HepG2 (cell line): ENCODE measurements around the gene MSI2. TPM values are rescaled to one million over a fixed set of nuclear protein-coding genes. Genes with fewer than 3 reads are reported as not detected.
A peak's percentile ranks its signal among the peaks of the same experiment; 100 is the strongest.

Source experiments
- BRCA1 ChIP-seq: sonication (generic); formaldehyde crosslinking; IDR thresholded peaks from 2 replicates; pipeline ENCODE4 v1.4.0; 2020; ENCODE audit warnings: missing genetic modification reagents
- DNMT3B ChIP-seq: conservative IDR thresholded peaks from 2 replicates; pipeline ENCODE4 v1.6.1; 2016; ENCODE audit warnings: missing biosample characterization, control low read depth
- FOSL1 ChIP-seq: sonication (generic); formaldehyde crosslinking; IDR thresholded peaks from 2 replicates; pipeline ENCODE4 v1.9.0; 2021; ENCODE audit warnings: missing genetic modification reagents, borderline replicate concordance
- FOXC1 ChIP-seq: sonication (generic); formaldehyde crosslinking; IDR thresholded peaks from 2 replicates; pipeline ENCODE4 v1.8.0; 2022; ENCODE audit warnings: mild to moderate bottlenecking, missing genetic modification reagents, borderline replicate concordance
- GATAD2A ChIP-seq: IDR thresholded peaks from 2 replicates; pipeline ENCODE4 v1.6.1; 2016
- GPN1 ChIP-seq: sonication (generic); formaldehyde crosslinking; IDR thresholded peaks from 2 replicates; pipeline ENCODE4 v1.5.1; 2020; ENCODE audit warnings: missing genetic modification reagents, borderline replicate concordance
- HMG20B ChIP-seq: conservative IDR thresholded peaks from 2 replicates; pipeline ENCODE4 v1.6.1; 2016; ENCODE audit warnings: missing genetic modification reagents, missing compliant biosample characterization
- KAT2B ChIP-seq: fragments of 150-350 bp; IDR thresholded peaks from 2 replicates; pipeline ENCODE4 v1.6.1; 2014; ENCODE audit warnings: low read depth, low read length, borderline replicate concordance
- KLF11 ChIP-seq: IDR thresholded peaks from 2 replicates; pipeline ENCODE4 v1.6.1; 2016; ENCODE audit warnings: missing compliant biosample characterization
- KLF13 ChIP-seq: sonication (generic); formaldehyde crosslinking; IDR thresholded peaks from 2 replicates; pipeline ENCODE4 v1.4.0; 2020; ENCODE audit warnings: mild to moderate bottlenecking, missing genetic modification reagents
- NONO ChIP-seq, 2 experiments: fragments of 450-650 bp in 1 of 2; sonication (generic) in 1 of 2; formaldehyde crosslinking in 1 of 2; IDR thresholded peaks in 1 of 2; conservative IDR thresholded peaks in 1 of 2; 2 replicates each; pipeline versions ENCODE4 v1.6.1 to v1.8.0; 2017 to 2022; ENCODE audit warnings: mild to moderate bottlenecking in 1 of 2, missing genetic modification reagents in 1 of 2, moderate library complexity in 1 of 2
- PHB2 ChIP-seq: fragments of 450-650 bp; IDR thresholded peaks from 2 replicates; pipeline ENCODE4 v1.6.1; 2018; ENCODE audit not compliant: partially characterized antibody
- TARDBP ChIP-seq: sonication (generic); formaldehyde crosslinking; IDR thresholded peaks from 2 replicates; pipeline ENCODE4 v1.8.0; 2022; ENCODE audit warnings: mild to moderate bottlenecking, missing genetic modification reagents
- XBP1 ChIP-seq: sonication (generic); formaldehyde crosslinking; IDR thresholded peaks from 2 replicates; pipeline ENCODE4 v1.5.0; 2020; ENCODE audit warnings: missing genetic modification reagents
- ZFP37 ChIP-seq: sonication (generic); formaldehyde crosslinking; IDR thresholded peaks from 2 replicates; pipeline ENCODE4 v1.4.0; 2020; ENCODE audit warnings: missing genetic modification reagents, borderline replicate concordance
- ZNF296 ChIP-seq: sonication (generic); formaldehyde crosslinking; conservative IDR thresholded peaks from 2 replicates; pipeline ENCODE4 v1.5.0; 2020; ENCODE audit warnings: mild to moderate bottlenecking, missing genetic modification reagents
- ZNF33B ChIP-seq: sonication (generic); formaldehyde crosslinking; IDR thresholded peaks from 2 replicates; pipeline ENCODE4 v1.5.1; 2020; ENCODE audit warnings: mild to moderate bottlenecking, missing genetic modification reagents
- ZNF501 ChIP-seq: sonication (generic); formaldehyde crosslinking; IDR thresholded peaks from 2 replicates; pipeline ENCODE4 v1.5.1; 2020; ENCODE audit warnings: mild to moderate bottlenecking, moderate library complexity, missing genetic modification reagents
- ZSCAN22 ChIP-seq: sonication (generic); formaldehyde crosslinking; IDR thresholded peaks from 2 replicates; pipeline ENCODE4 v1.4.0; 2020; ENCODE audit warnings: mild to moderate bottlenecking, missing genetic modification reagents
- polyA plus RNA-seq, 8 experiments: library from polyadenylated mRNA; depleted of rRNA in 3 of 8; stranded (reverse) in 7 of 8; unstranded in 1 of 8; fragments of >200 nt; fragmentation: Illumina TruSeq in 4 of 8; extraction: Trizol in 4 of 8; gene quantifications; 2 replicates each; pipeline versions ENCODE4 v1.2.1 to v1.2.3, GENCODE V29; 2011 to 2016; ENCODE audit warnings: low read depth in 4 of 8, missing spikeins in 1 of 8, mixed read lengths in 1 of 8; ENCODE audit not compliant: insufficient read depth in 1 of 8
- total RNA-seq, 5 experiments: library from RNA; depleted of rRNA; stranded (reverse); fragments of >200 nt; fragmentation: Illumina TruSeq; extraction: Trizol; gene quantifications; 2 replicates each; pipeline ENCODE4 v1.2.3, GENCODE V29; 2016; ENCODE audit warnings: low read depth in 1 of 5
- TF ChIP-seq, protein P1 (sequence below): sonication (generic); formaldehyde crosslinking; IDR thresholded peaks from 2 replicates; pipeline ENCODE4 v1.9.0; 2021; ENCODE audit warnings: missing genetic modification reagents, borderline replicate concordance
- TF ChIP-seq, protein P2 (sequence below): sonication (generic); formaldehyde crosslinking; IDR thresholded peaks from 2 replicates; pipeline ENCODE4 v1.5.0; 2020; ENCODE audit warnings: mild to moderate bottlenecking, missing genetic modification reagents
- TF ChIP-seq, protein P3 (sequence below): sonication (generic); formaldehyde crosslinking; IDR thresholded peaks from 2 replicates; pipeline ENCODE4 v1.4.0; 2020; ENCODE audit warnings: missing genetic modification reagents, borderline replicate concordance
- TF ChIP-seq, protein P4 (sequence below): sonication (generic); IDR thresholded peaks from 2 replicates; pipeline ENCODE4 v1.6.1; 2016; ENCODE audit warnings: low read depth, borderline replicate concordance

MSI2 gene
- total and polyA plus RNA-seq, 2 of the 13 experiments (the other 11 are each of a cell fraction or from before 2014, with no cell fraction given): 77.5 to 78.4 TPM

DNA sequence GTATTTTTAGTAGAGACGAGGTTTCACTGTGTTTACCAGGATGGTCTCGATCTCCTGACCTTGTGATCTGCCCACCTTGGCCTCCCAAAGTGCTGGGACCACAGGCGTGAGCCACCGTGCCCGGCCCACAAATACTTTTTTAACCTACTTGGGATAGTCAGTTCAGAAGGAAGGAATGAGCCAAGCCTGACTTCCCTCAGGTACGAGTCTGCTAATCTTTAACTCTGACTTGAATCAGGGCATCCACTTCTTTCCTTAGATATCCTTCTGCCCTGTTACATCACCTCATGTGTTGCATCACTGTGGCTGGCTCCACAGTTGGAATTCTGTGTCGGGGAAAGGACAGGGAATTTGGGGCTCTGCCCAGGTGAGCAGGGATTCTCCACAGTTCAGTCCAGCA, 120.8 kb downstream of the MSI2 start (continued):
- TF ChIP-seq KLF11 (CRISPR knock-in tag): no peak
- TF ChIP-seq, protein P1, sequence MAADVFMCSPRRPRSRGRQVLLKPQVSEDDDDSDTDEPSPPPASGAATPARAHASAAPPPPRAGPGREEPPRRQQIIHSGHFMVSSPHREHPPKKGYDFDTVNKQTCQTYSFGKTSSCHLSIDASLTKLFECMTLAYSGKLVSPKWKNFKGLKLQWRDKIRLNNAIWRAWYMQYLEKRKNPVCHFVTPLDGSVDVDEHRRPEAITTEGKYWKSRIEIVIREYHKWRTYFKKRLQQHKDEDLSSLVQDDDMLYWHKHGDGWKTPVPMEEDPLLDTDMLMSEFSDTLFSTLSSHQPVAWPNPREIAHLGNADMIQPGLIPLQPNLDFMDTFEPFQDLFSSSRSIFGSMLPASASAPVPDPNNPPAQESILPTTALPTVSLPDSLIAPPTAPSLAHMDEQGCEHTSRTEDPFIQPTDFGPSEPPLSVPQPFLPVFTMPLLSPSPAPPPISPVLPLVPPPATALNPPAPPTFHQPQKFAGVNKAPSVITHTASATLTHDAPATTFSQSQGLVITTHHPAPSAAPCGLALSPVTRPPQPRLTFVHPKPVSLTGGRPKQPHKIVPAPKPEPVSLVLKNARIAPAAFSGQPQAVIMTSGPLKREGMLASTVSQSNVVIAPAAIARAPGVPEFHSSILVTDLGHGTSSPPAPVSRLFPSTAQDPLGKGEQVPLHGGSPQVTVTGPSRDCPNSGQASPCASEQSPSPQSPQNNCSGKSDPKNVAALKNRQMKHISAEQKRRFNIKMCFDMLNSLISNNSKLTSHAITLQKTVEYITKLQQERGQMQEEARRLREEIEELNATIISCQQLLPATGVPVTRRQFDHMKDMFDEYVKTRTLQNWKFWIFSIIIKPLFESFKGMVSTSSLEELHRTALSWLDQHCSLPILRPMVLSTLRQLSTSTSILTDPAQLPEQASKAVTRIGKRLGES (CRISPR knock-in tag): no peak
- TF ChIP-seq PHB2: no peak
- TF ChIP-seq HMG20B (CRISPR knock-in tag): peak; percentile 89
- TF ChIP-seq GATAD2A (CRISPR knock-in tag): peak; percentile 100
- TF ChIP-seq GPN1 (CRISPR knock-in tag): no peak
- TF ChIP-seq FOSL1 (CRISPR knock-in tag): no peak
- peak; percentile 45; the same call in 1 of the 2 replicates for TF ChIP-seq ZNF501 (CRISPR knock-in tag)
- TF ChIP-seq XBP1: no peak
- TF ChIP-seq TARDBP (CRISPR knock-in tag): peak; percentile 81
- TF ChIP-seq, protein P2, sequence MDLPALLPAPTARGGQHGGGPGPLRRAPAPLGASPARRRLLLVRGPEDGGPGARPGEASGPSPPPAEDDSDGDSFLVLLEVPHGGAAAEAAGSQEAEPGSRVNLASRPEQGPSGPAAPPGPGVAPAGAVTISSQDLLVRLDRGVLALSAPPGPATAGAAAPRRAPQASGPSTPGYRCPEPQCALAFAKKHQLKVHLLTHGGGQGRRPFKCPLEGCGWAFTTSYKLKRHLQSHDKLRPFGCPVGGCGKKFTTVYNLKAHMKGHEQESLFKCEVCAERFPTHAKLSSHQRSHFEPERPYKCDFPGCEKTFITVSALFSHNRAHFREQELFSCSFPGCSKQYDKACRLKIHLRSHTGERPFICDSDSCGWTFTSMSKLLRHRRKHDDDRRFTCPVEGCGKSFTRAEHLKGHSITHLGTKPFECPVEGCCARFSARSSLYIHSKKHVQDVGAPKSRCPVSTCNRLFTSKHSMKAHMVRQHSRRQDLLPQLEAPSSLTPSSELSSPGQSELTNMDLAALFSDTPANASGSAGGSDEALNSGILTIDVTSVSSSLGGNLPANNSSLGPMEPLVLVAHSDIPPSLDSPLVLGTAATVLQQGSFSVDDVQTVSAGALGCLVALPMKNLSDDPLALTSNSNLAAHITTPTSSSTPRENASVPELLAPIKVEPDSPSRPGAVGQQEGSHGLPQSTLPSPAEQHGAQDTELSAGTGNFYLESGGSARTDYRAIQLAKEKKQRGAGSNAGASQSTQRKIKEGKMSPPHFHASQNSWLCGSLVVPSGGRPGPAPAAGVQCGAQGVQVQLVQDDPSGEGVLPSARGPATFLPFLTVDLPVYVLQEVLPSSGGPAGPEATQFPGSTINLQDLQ: no peak
- TF ChIP-seq ZNF33B (CRISPR knock-in tag): 0 out of 2 replicates have a peak, but pooled peaks have one; percentile 53
- no peak for TF ChIP-seq DNMT3B (CRISPR knock-in tag)
- no peak; the same call in 1 of the 2 replicates for TF ChIP-seq FOXC1
- no peak for TF ChIP-seq KLF13 (CRISPR knock-in tag)
- no peak for TF ChIP-seq KAT2B
- TF ChIP-seq, protein P3, sequence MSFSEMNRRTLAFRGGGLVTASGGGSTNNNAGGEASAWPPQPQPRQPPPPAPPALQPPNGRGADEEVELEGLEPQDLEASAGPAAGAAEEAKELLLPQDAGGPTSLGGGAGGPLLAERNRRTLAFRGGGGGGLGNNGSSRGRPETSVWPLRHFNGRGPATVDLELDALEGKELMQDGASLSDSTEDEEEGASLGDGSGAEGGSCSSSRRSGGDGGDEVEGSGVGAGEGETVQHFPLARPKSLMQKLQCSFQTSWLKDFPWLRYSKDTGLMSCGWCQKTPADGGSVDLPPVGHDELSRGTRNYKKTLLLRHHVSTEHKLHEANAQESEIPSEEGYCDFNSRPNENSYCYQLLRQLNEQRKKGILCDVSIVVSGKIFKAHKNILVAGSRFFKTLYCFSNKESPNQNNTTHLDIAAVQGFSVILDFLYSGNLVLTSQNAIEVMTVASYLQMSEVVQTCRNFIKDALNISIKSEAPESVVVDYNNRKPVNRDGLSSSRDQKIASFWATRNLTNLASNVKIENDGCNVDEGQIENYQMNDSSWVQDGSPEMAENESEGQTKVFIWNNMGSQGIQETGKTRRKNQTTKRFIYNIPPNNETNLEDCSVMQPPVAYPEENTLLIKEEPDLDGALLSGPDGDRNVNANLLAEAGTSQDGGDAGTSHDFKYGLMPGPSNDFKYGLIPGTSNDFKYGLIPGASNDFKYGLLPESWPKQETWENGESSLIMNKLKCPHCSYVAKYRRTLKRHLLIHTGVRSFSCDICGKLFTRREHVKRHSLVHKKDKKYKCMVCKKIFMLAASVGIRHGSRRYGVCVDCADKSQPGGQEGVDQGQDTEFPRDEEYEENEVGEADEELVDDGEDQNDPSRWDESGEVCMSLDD: no peak
- TF ChIP-seq NONO (IDR thresholded peaks at IDR 0.05): no peak
- no peak for TF ChIP-seq NONO (CRISPR knock-in tag; conservative IDR thresholded peaks at IDR 0.05)
- TF ChIP-seq ZSCAN22 (CRISPR knock-in tag): no peak
- TF ChIP-seq, protein P4, sequence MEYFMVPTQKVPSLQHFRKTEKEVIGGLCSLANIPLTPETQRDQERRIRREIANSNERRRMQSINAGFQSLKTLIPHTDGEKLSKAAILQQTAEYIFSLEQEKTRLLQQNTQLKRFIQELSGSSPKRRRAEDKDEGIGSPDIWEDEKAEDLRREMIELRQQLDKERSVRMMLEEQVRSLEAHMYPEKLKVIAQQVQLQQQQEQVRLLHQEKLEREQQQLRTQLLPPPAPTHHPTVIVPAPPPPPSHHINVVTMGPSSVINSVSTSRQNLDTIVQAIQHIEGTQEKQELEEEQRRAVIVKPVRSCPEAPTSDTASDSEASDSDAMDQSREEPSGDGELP: no peak
- TF ChIP-seq ZFP37 (CRISPR knock-in tag): no peak
- TF ChIP-seq ZNF296: no peak
- no peak for TF ChIP-seq BRCA1 (CRISPR knock-in tag)
